Panc1 (cell line): Measurements from ENCODE around the gene CNBP. TPM values are rescaled to one million over a fixed set of nuclear protein-coding genes. Genes with fewer than 3 reads are reported as not detected.
A peak's percentile ranks its signal among the peaks of the same experiment; 100 is the strongest.
"Not testable (repeated sequence)": the region's sequence is repeated elsewhere in the genome, so short reads cannot be mapped to it uniquely, and the experiment has no call there.

Source experiments
- ATAC-seq: fragments of 200-7000 bp; cut with Tn5 transposase; 2 replicates; pipeline ENCODE4 v1.9.1; 2020; ENCODE audit warnings: mild to moderate bottlenecking, moderate library complexity
- BruUV-seq: library from RNA; stranded (reverse); fragments of 400-500 nt; replicated peaks from 2 replicates; lab custom pipeline; 2021; lab: Mats Ljungman, UMichigan
- CTCF ChIA-PET: fragments of 300-600 bp; sonication (Branson Sonifier 250); formaldehyde crosslinking; loops from one replicate; lab custom pipeline; 2022; ENCODE audit warnings: antibody characterized with exemption; lab: Charles Lee
- POLR2A ChIA-PET: fragments of 300-600 bp; sonication (Branson Sonifier 250); formaldehyde crosslinking; loops from one replicate; lab custom pipeline; 2022; ENCODE audit warnings: antibody characterized with exemption; lab: Charles Lee
- DNase-seq: peaks from one replicate; pipeline ENCODE4 v3.0.0-alpha.2; 2010; ENCODE audit warnings: low read depth, low spot score
- H3K27ac ChIP-seq: 2 replicates; pipeline ENCODE4 v1.5.1; 2011; ENCODE audit warnings: mild to moderate bottlenecking, low read length, inconsistent platforms
- H3K27me3 ChIP-seq: fragments of 200-500 bp; sonication (Bioruptor generic); 2 replicates; pipeline ENCODE4 v1.6.0; 2014; ENCODE audit warnings: low read length, inconsistent platforms; ENCODE audit not compliant: control insufficient read depth, insufficient read depth
- H3K36me3 ChIP-seq: fragments of 200-500 bp; sonication (Bioruptor generic); 2 replicates; pipeline ENCODE4 v1.5.1; 2014; ENCODE audit warnings: inconsistent platforms, mild to moderate bottlenecking, low read length, moderate library complexity; ENCODE audit not compliant: control insufficient read depth, insufficient read depth
- H3K4me1 ChIP-seq: 2 replicates; pipeline ENCODE4 v1.5.1; 2011; ENCODE audit warnings: inconsistent platforms, mild to moderate bottlenecking, low read length, moderate library complexity; ENCODE audit not compliant: control insufficient read depth, insufficient read depth
- H3K4me3 ChIP-seq, 2 experiments: 2 replicates each; pipeline ENCODE4 v1.5.1; 2011 to 2012; ENCODE audit warnings: low read depth in 2 of 2, low read length in 2 of 2, mild to moderate bottlenecking in 2 of 2, inconsistent platforms in 1 of 2, moderate library complexity in 1 of 2
- H3K9me3 ChIP-seq: fragments of 200-500 bp; sonication (Bioruptor generic); 2 replicates; pipeline ENCODE4 v1.5.1; 2014; ENCODE audit warnings: low read depth, mild to moderate bottlenecking, inconsistent platforms, low read length, moderate library complexity; ENCODE audit not compliant: control insufficient read depth, insufficient read depth
- POLR2AphosphoS5 ChIP-seq: IDR thresholded peaks from 2 replicates; pipeline ENCODE4 v1.6.1; 2012; ENCODE audit warnings: mild to moderate bottlenecking, low read depth, low read length, moderate library complexity
- SIN3A ChIP-seq: IDR thresholded peaks from 2 replicates; pipeline ENCODE4 v1.6.1; 2012; ENCODE audit warnings: low read depth, mild to moderate bottlenecking, low read length, moderate library complexity, borderline replicate concordance; ENCODE audit not compliant: insufficient read depth
- TCF7L2 ChIP-seq: IDR thresholded peaks from 2 replicates; pipeline ENCODE4 v1.6.1; 2011; ENCODE audit warnings: mild to moderate bottlenecking, low read depth, low read length, inconsistent platforms
- in situ Hi-C: cut with HindIII; loops from 2 replicates; pipeline ENCODE4 v1.10.0; 2016; ENCODE audit warnings: low sequenced_read_pairs, low pct_unique_long_range_greater_than_20kb
- intact Hi-C: fragments of 100-400 bp; cut with micrococcal nuclease; formaldehyde crosslinking; loops from one replicate; pipeline ENCODE4 v1.10.0; 2022; ENCODE audit not compliant: unreplicated experiment
- total RNA-seq: library from RNA; stranded (reverse); gene quantifications from one replicate; pipeline ENCODE4 v1.2.1, GENCODE V29; 2021; ENCODE audit not compliant: unreplicated experiment
- TF ChIP-seq, protein P1 (sequence below), 2 experiments: IDR thresholded peaks; 2 replicates each; pipeline ENCODE4 v1.6.1; 2011 to 2012; ENCODE audit warnings: low read depth in 2 of 2, control low read depth in 1 of 2, low read length in 1 of 2, mild to moderate bottlenecking in 1 of 2, moderate library complexity in 1 of 2; ENCODE audit not compliant: insufficient read depth in 1 of 2
- TF ChIP-seq, protein P2 (sequence below): fragments of 450-650 bp; IDR thresholded peaks from 2 replicates; pipeline ENCODE4 v1.5.1; 2017; ENCODE audit warnings: mild to moderate bottlenecking

Gene CNBP
- total RNA-seq, 1 experiment from 2014 or later: 355 TPM

- ChIA-PET CTCF (no interaction called here), POLR2A (no interaction called here)
- Histone ChIP-seq H3K4me3 (no peak overlapping the region), H3K36me3 (peaks cover 37% of the 10 kb centered on the region), H3K27me3 (no peaks in the 10 kb centered on the region), H3K4me1 (peaks cover 9% of the 10 kb centered on the region; the same call in 1 of the 2 replicates), H3K27ac (no peak overlapping the region), H3K9me3 (no peaks in the 10 kb centered on the region)
- intact Hi-C loops (no loop called here), in situ Hi-C loops (no loop called here)
- DNase-seq (no peak), ATAC-seq (no peak)
- TF ChIP-seq POLR2AphosphoS5 (no peak), TCF7L2 (no peak), SIN3A (no peak)
- TF ChIP-seq, protein P1, sequence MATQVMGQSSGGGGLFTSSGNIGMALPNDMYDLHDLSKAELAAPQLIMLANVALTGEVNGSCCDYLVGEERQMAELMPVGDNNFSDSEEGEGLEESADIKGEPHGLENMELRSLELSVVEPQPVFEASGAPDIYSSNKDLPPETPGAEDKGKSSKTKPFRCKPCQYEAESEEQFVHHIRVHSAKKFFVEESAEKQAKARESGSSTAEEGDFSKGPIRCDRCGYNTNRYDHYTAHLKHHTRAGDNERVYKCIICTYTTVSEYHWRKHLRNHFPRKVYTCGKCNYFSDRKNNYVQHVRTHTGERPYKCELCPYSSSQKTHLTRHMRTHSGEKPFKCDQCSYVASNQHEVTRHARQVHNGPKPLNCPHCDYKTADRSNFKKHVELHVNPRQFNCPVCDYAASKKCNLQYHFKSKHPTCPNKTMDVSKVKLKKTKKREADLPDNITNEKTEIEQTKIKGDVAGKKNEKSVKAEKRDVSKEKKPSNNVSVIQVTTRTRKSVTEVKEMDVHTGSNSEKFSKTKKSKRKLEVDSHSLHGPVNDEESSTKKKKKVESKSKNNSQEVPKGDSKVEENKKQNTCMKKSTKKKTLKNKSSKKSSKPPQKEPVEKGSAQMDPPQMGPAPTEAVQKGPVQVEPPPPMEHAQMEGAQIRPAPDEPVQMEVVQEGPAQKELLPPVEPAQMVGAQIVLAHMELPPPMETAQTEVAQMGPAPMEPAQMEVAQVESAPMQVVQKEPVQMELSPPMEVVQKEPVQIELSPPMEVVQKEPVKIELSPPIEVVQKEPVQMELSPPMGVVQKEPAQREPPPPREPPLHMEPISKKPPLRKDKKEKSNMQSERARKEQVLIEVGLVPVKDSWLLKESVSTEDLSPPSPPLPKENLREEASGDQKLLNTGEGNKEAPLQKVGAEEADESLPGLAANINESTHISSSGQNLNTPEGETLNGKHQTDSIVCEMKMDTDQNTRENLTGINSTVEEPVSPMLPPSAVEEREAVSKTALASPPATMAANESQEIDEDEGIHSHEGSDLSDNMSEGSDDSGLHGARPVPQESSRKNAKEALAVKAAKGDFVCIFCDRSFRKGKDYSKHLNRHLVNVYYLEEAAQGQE (IDR thresholded peaks at IDR 0.05; ENCODE audit: insufficient read depth in 1 of 2, low read depth in 2 of 2, low read length in 1 of 2): no peak
- TF ChIP-seq, protein P2, sequence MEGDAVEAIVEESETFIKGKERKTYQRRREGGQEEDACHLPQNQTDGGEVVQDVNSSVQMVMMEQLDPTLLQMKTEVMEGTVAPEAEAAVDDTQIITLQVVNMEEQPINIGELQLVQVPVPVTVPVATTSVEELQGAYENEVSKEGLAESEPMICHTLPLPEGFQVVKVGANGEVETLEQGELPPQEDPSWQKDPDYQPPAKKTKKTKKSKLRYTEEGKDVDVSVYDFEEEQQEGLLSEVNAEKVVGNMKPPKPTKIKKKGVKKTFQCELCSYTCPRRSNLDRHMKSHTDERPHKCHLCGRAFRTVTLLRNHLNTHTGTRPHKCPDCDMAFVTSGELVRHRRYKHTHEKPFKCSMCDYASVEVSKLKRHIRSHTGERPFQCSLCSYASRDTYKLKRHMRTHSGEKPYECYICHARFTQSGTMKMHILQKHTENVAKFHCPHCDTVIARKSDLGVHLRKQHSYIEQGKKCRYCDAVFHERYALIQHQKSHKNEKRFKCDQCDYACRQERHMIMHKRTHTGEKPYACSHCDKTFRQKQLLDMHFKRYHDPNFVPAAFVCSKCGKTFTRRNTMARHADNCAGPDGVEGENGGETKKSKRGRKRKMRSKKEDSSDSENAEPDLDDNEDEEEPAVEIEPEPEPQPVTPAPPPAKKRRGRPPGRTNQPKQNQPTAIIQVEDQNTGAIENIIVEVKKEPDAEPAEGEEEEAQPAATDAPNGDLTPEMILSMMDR: no peak
- no TSS peak for BruUV-seq
Measured at GRCh38 chr3:129173206-129173605, 10.5 kb downstream of the CNBP start.

DNA sequence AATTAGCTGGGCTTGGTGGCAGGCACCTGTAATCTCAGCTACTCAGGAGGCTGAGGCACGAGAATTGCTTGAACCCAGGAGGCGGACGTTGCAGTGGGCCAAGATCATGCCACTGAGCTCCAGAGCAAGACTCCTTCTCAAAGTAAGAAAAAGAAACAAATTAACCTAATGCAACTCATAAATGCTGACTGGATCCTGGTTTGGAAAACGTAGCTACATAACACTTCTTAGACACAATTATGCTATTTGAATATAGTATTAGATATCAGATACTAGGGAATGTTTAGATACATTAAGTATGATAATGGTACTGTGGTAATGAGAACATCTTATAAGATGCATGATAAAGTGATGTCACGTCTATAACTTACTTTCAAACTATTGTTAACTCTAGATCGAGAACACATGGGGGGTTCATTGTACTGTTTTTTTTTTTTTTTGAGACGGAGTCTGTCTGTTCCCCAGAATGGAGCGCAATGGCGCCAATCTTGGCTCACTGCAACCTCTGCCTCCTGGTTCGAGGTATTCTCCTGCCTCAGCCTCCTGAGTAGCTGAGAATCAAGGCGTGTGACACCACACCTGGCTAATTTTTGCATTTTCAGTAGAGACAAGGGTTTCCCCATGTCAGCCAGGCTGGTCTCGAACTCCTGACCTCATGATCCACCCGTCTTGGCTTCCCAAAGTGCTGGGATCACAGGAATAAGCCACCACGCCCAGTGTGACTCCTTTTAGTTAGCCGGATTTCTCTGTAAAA lies 16.9 kb downstream of the CNBP start:
- DNase-seq: no peak
- TF ChIP-seq POLR2AphosphoS5: peak; percentile 57
- no peak for TF ChIP-seq SIN3A
- TF ChIP-seq TCF7L2: no peak
- intact Hi-C loops: no loop called here
- ATAC-seq: no peak
- no peaks in the 10 kb centered on the region for H3K9me3 ChIP-seq
- peaks cover 36% of the 10 kb centered on the region for H3K36me3 ChIP-seq
- in situ Hi-C loops: no loop called here
- H3K27me3 ChIP-seq: no peaks in the 10 kb centered on the region
- CTCF ChIA-PET: interaction anchor here (0.6 to 0.7 kb wide), 2 partner anchors 8 to 79 kb away, joined by 3 to 4 read pairs; no protein-coding TSS in a partner anchor
- H3K4me1 ChIP-seq: peaks cover 16% of the 10 kb centered on the region
- H3K4me3 ChIP-seq: no peak overlapping the region
- BruUV-seq: no TSS peak
- POLR2A ChIA-PET: interaction anchor here (0.5 kb wide), 1 partner anchor 80 kb away, joined by 3 read pairs; no protein-coding TSS in a partner anchor
- H3K27ac ChIP-seq: no peak overlapping the region

DNA sequence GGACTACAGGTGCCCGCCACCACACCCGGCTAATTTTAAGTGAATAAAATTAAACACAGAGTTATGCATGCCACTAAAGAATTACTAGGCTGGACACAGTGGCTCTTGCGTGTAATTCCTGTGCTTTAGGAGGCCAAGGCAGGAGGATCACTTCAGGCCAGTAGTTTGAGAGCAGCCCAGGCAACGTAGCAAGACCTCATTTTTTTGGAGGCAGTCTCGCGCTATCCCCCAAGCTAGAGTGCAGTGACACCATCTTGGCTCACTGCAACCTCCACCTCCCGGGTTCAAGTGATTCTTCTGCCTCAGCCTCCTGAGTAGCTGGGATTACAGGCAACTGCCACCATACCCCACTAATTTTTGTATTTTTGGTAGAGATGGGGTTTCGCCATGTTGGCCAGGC lies 18.1 kb downstream of the CNBP start:
- intact Hi-C loops, BruUV-seq, in situ Hi-C loops, ATAC-seq, CTCF ChIA-PET, H3K4me3 ChIP-seq, DNase-seq, H3K27ac ChIP-seq, POLR2A ChIA-PET, H3K9me3 ChIP-seq, H3K27me3 ChIP-seq: not testable (repeated sequence)
- H3K4me1 ChIP-seq: peaks cover 16% of the 10 kb centered on the region
- peaks cover 26% of the 10 kb centered on the region for H3K36me3 ChIP-seq
